NCI-H1105 (cell line): ENCODE measurements around the gene SLC6A7.
"Not testable (repeated sequence)": the region's sequence is repeated elsewhere in the genome, so short reads cannot be mapped to it uniquely, and the experiment has no call there.

ENCODE experiments used
- DNase-seq: peaks from one replicate; lab custom pipeline; 2025; lab: John Stamatoyannopoulos, UW

The SLC6A7 gene

GRCh38 chr5:150218693-150219035 lies 28.8 kb downstream of the SLC6A7 start:
- DNase-seq: no peak

GRCh38 chr5:150219142-150219541 lies 29.3 kb downstream of the SLC6A7 start:
- no peak for DNase-seq

GRCh38 chr5:150219861-150220260 lies 30.0 kb downstream of the SLC6A7 start:
- DNase-seq: no peak

GRCh38 chr5:150221471-150221870 lies 31.6 kb downstream of the SLC6A7 start:
- DNase-seq: no peak

- no peak for DNase-seq
These were observed 33.0 kb downstream of the SLC6A7 start for GRCh38 chr5:150222906-150223305.

- DNase-seq: no peak
These were observed 33.6 kb downstream of the SLC6A7 start for GRCh38 chr5:150223474-150223873.

GRCh38 chr5:150224483-150225027 lies 34.7 kb downstream of the SLC6A7 start:
- no peak for DNase-seq

- DNase-seq: no peak
These were observed 37.2 kb downstream of the SLC6A7 start for GRCh38 chr5:150227036-150227435.

- no peak for DNase-seq
These were observed 37.9 kb downstream of the SLC6A7 start for GRCh38 chr5:150227606-150228273.

- no peak for DNase-seq
These were observed 39.7 kb downstream of the SLC6A7 start for GRCh38 chr5:150229571-150229970.

GRCh38 chr5:150230842-150231241 lies 41.0 kb downstream of the SLC6A7 start:
- DNase-seq: no peak

- not testable (repeated sequence) for DNase-seq
These were observed 43.8 kb downstream of the SLC6A7 start for GRCh38 chr5:150233706-150234105.

GRCh38 chr5:150234576-150235499 lies 45.0 kb downstream of the SLC6A7 start:
- no peak for DNase-seq

GRCh38 chr5:150235500-150235854 lies 45.6 kb downstream of the SLC6A7 start:
- DNase-seq: no peak

GRCh38 chr5:150236313-150236712 lies 46.5 kb downstream of the SLC6A7 start:
- DNase-seq: no peak

- DNase-seq: no peak
These were observed 47.3 kb downstream of the SLC6A7 start for GRCh38 chr5:150236981-150237754.

- DNase-seq: no peak
These were observed 48.8 kb downstream of the SLC6A7 start for GRCh38 chr5:150238646-150239045.

GRCh38 chr5:150239099-150239793 lies 49.4 kb downstream of the SLC6A7 start:
- DNase-seq: no peak

GRCh38 chr5:150239794-150240122 lies 49.9 kb downstream of the SLC6A7 start:
- no peak for DNase-seq

GRCh38 chr5:150241298-150242160 lies 51.7 kb downstream of the SLC6A7 start:
- DNase-seq: no peak
